GM10847 (cell line): ENCODE measurements around the gene ZBTB7B.

Source experiments
- POLR2A ChIP-seq: IDR thresholded peaks from 2 replicates; pipeline ENCODE4 v1.6.1; 2011; ENCODE audit not compliant: insufficient read length; ENCODE audit errors: extremely low read depth

Gene ZBTB7B

GRCh38 chr1:154962156-154962749 is 40.3 kb upstream of the ZBTB7B start:
- no peak for TF ChIP-seq POLR2A

DNA sequence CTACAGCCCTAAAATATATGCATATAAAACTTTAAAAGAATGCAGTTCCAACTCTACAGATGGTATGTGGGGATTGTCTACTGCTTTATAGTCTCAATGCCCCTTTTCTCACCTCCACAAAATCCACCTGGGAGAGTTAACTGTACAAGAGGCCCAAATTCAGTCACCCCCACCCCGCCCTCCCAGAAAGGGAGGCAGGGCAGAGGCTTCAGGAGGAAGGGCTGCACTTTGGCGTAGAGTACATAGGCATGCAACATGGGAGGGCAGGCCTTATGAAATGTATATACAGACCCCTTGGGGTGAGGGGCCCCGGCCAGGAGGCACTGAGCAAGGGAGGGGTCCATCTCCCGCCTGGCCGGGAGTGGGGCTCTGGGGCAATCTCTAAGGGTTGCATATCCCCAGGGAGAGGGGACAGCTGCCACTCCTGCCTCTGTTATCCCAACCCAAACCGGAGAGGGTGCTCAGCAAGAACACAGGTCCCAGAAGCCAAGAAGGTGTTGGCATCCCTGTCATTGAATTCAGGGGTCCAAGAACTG is 39.7 kb upstream of the ZBTB7B start:
- no peak for TF ChIP-seq POLR2A

- TF ChIP-seq POLR2A = no peak
Observed at GRCh38 chr1:154963643-154964042, 39.0 kb upstream of the ZBTB7B start.

DNA sequence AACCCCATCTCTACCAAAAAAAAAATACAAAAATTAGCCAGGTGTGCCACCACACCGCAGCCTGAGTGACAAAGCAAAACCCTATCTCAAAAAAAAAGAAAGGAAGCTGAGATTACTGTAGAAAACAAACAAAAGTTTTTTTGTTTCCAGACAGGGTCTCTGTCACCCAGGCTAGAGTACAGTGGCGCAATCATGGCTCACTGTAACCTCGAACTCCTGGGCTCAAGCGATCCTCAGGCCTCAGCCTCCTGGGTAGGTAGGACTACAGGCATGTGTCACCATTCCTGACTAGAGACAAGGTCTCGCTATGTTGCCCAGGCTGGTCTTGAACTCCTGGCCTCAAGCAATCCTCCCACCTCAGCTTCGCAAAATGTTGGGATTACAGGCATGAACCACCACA is 38.2 kb upstream of the ZBTB7B start:
- no peak for TF ChIP-seq POLR2A

GRCh38 chr1:154966111-154966510 is 36.5 kb upstream of the ZBTB7B start:
- TF ChIP-seq POLR2A = no peak

- TF ChIP-seq POLR2A = no peak
Observed at GRCh38 chr1:154967331-154967950, 35.2 kb upstream of the ZBTB7B start.

- TF ChIP-seq POLR2A = no peak
Observed at GRCh38 chr1:154968731-154969130, 33.9 kb upstream of the ZBTB7B start.

DNA sequence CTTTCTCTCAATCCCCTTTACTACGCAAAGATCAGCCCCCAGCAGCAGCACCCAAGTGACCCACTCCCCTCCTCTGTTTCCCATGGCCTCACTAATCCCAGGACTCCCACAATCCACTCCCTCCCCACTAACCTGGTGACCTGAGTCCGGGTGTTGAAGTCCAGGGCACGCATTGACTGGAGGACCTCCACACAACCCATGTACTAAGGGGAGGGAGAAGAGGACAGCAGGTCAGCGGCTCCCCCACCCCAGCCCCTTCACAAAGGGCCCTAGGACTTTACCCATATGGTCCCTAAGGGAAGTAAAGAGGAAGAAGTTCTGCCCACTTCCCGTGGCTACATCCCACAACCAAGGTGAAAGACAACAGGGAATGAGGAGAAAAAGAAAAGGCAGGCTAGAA is 33.4 kb upstream of the ZBTB7B start:
- no peak for TF ChIP-seq POLR2A

- TF ChIP-seq POLR2A = no peak
Observed at GRCh38 chr1:154969860-154970452, 32.6 kb upstream of the ZBTB7B start.

- TF ChIP-seq POLR2A = peak; percentile 35
Observed at GRCh38 chr1:154970631-154971340, 31.8 kb upstream of the ZBTB7B start, which contains the start of gene SHC1. TSS of gene SHC1 (minus strand) at chr1:154970747. CDS start at chr1:154970526, 221 bp downstream.

GRCh38 chr1:154971341-154971998 is 31.1 kb upstream of the ZBTB7B start:
- no peak for TF ChIP-seq POLR2A

DNA sequence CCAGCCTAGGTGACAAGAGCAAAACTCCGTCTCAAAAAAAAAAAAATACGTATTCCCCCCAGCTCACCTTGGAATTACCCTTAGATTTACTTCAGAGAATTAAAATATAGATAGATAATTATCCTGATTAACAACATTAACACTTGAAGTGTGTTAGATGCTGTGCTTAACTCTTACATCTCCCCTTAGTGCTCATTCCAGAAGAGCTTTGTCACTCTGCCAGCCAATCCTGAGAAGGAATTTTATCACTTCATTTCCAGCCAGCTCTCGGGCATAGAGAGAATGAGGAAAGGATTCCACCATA is 30.4 kb upstream of the ZBTB7B start:
- no peak for TF ChIP-seq POLR2A

DNA sequence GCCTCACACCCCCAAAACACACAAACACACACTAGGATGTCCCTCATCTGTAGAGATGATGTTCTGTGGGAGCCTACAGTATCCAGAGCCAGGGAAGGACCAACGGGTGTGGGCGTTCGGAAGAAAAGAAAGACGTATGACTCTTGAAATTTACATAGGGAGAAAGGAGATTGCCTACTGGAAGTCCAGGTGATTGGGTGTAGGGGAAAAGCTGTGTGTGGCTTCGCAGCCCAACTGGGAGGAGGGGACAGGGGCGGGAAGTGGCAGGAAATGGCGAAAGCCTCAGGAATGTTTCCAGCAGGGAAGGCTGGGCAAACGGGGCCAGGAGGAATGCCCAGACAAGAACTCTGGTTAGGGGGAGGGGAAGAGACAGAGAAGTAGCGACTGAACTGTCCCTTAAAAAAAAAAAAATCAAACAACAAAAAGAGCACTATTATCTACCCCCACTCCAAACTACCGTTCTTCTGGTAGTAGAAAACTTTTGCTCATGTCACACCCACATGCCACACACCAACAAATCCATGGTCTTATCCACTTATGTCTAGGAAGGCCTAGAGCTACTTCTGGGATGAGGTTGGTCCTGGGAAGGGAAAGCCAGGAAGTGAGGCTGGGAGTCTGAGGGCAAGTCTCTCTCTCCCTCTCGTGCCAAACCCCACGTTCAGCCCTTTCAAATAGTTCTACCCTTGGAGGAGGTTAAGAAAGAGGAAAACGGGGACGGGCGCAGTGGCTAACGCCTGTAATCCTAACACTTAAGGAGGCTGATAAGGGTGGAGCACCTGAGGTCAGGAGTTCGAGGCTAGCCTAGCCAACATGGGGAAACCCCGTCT is 29.9 kb upstream of the ZBTB7B start:
- TF ChIP-seq POLR2A = no peak

GRCh38 chr1:154973344-154974101 is 29.1 kb upstream of the ZBTB7B start:
- TF ChIP-seq POLR2A = no peak
